RWPE1 (cell line): Measurements from ENCODE around the gene SFXN5.

Experiments
- CTCF ChIA-PET: fragments of 350-600 bp; sonication (Branson Sonifier 250); formaldehyde crosslinking; extraction: SDS; loops from one replicate; lab custom pipeline; 2021; lab: Yijun Ruan, JAX
- POLR2A ChIA-PET: fragments of 400-600 bp; formaldehyde crosslinking; extraction: SDS; loops from one replicate; lab custom pipeline; 2020; ENCODE audit warnings: antibody characterized with exemption; ENCODE audit not compliant: low non-redundant PET; lab: Yijun Ruan, JAX
- DNase-seq: peaks from one replicate; pipeline ENCODE4 v3.0.0; 2012; ENCODE audit warnings: low spot score
- H3K27ac ChIP-seq: fragments of 450-650 bp; 2 replicates; pipeline ENCODE4 v1.5.1; 2017
- TF ChIP-seq, protein P1 (sequence below): fragments of 450-650 bp; conservative IDR thresholded peaks from 2 replicates; pipeline ENCODE4 v1.5.1; 2017; ENCODE audit warnings: low read depth, mild to moderate bottlenecking

The SFXN5 gene

DNA sequence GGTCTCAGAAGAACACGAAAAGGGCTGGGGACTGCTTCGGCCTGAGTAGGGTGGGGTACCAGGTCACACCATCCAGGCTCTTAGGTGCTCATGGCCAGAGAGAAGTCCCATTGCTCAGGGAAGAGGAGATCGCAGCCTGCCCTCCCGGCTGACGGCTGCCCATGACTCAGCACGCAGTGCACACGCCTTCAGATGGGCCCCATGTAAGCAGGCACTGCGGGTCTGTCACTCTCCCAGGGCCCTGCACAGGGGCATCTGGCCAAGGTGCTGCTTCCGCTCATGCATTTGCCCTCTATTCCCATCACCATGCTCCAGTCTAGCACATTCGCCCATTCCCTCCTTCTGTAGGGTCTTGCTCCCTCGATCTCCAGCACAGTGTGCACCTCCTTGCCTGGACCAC, 34.7 kb downstream of the SFXN5 start:
- no peak for DNase-seq
- ChIA-PET CTCF (no interaction called here), POLR2A (no interaction called here)
- TF ChIP-seq, protein P1, sequence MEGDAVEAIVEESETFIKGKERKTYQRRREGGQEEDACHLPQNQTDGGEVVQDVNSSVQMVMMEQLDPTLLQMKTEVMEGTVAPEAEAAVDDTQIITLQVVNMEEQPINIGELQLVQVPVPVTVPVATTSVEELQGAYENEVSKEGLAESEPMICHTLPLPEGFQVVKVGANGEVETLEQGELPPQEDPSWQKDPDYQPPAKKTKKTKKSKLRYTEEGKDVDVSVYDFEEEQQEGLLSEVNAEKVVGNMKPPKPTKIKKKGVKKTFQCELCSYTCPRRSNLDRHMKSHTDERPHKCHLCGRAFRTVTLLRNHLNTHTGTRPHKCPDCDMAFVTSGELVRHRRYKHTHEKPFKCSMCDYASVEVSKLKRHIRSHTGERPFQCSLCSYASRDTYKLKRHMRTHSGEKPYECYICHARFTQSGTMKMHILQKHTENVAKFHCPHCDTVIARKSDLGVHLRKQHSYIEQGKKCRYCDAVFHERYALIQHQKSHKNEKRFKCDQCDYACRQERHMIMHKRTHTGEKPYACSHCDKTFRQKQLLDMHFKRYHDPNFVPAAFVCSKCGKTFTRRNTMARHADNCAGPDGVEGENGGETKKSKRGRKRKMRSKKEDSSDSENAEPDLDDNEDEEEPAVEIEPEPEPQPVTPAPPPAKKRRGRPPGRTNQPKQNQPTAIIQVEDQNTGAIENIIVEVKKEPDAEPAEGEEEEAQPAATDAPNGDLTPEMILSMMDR = no peak
- H3K27ac ChIP-seq = no peak overlapping the region

DNA sequence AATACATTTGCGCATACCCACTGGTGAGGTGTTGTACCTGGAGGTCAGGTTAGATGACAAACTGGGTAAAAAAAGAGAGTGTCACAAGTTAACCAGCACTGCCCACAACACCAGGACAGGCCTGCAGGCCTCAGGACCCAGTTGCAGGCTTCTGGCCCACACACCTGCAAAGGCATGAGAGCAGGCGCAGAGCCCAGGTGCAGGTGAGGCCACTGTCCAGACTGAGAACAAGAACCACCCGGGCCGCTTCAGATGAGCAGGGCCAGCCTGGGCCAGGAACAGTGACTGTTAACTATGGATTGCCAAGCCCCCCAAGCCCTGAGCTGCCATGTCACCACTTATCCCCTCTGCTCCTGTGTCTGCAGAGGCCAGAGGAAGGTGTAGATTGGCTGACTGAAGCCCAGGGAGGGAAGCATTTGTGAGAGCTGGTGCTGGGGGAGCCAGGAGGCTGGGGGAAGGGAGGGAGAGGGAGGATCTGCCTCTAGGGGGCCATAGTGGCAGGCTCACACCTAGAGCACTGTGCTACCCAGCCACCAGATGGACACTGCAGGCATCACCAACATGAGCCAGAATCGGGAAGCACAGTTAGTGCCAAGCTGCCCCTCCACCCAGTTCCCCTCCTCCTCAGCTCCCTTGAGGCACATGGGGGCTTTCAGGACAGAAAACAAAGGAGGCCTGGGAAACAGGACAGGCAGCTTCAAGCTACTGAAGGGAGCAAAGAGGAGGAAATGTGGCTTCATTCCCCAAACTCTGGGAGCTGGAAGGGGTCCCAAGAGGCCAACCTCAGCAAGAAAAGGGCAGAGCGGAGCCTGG, 35.4 kb downstream of the SFXN5 start:
- no peak for DNase-seq
- CTCF ChIA-PET = no interaction called here
- TF ChIP-seq, protein P1 = no peak
- POLR2A ChIA-PET = no interaction called here
- no peak overlapping the region for H3K27ac ChIP-seq

- H3K27ac ChIP-seq = no peak overlapping the region
- ChIA-PET CTCF (interaction anchor here (0.5 to 0.7 kb wide), 3 partner anchors 24 to 66 kb away, joined by 3 to 6 read pairs (median 3); no protein-coding TSS in a partner anchor), POLR2A (no interaction called here)
- DNase-seq = no peak
- TF ChIP-seq, protein P1 = no peak
These were observed 36.7 kb downstream of the SFXN5 start for GRCh38 chr2:73034661-73035375.

GRCh38 chr2:73033766-73034381, 37.6 kb downstream of the SFXN5 start:
- TF ChIP-seq, protein P1 = no peak
- POLR2A ChIA-PET = no interaction called here
- CTCF ChIA-PET = interaction anchor here (0.7 kb wide), 1 partner anchor 25 kb away, joined by 3 read pairs; no protein-coding TSS in a partner anchor
- no peak overlapping the region for H3K27ac ChIP-seq
- no peak for DNase-seq

DNA sequence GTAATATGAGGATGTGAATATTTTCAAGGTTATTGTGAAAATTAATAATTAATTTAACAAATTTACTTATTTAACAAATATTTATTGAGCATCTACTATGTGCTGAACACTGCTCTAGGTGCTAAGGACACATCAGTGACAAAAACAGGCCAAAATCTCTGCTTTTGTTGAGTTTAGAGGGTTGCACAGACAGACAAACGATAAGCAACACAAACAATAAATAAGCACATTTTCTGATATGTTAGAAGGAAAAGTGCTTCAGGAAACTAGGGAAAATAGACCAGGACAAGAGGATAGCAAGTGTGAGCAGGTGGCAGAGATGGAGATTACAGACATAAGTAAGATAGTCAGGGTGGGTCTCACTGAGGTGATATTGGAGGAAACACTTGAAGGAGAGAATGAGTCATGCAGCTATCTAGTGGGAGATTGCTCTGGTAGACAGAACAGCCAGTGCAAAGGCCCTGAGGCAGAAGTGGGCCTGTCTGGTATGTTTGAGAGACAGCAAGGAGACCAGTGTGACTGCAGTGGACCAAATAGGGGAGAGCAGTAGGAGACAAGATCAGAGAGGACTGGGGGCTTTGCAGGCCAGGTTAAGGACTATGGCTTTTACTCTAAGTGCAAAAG, 38.3 kb downstream of the SFXN5 start:
- TF ChIP-seq, protein P1 = no peak

DNA sequence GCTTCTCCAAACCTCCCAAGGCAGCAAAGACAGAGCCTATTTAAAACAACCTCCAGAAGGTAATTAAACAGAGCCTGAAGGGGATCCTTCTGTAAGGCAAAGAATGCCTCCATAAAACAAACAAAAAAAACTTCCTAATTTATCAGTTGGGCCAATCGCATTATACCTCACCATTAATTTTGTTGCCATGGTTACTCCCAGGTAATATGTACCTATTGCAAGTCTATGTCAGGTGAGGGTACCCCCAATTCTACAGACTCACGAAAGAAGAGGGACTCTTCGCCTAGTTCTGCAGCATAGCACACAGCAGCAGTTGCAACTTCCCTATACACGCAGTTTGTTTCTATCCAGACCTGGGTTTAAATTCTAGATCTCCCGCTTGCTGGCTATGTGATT, 38.8 kb downstream of the SFXN5 start:
- TF ChIP-seq, protein P1 = no peak
- CTCF ChIA-PET = no interaction called here
- no peak for DNase-seq
- POLR2A ChIA-PET = no interaction called here
- no peak overlapping the region for H3K27ac ChIP-seq

More for the DNA sequence above, 38.3 kb downstream of the SFXN5 start:
- ChIA-PET POLR2A (no interaction called here), CTCF (no interaction called here)
- no peak overlapping the region for H3K27ac ChIP-seq
- DNase-seq = no peak
